ENCODE measurements around the gene SPDL1.
A peak's percentile ranks its signal among the peaks of the same experiment; 100 is the strongest.

Gene SPDL1, protein sequence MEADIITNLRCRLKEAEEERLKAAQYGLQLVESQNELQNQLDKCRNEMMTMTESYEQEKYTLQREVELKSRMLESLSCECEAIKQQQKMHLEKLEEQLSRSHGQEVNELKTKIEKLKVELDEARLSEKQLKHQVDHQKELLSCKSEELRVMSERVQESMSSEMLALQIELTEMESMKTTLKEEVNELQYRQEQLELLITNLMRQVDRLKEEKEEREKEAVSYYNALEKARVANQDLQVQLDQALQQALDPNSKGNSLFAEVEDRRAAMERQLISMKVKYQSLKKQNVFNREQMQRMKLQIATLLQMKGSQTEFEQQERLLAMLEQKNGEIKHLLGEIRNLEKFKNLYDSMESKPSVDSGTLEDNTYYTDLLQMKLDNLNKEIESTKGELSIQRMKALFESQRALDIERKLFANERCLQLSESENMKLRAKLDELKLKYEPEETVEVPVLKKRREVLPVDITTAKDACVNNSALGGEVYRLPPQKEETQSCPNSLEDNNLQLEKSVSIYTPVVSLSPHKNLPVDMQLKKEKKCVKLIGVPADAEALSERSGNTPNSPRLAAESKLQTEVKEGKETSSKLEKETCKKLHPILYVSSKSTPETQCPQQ

DNA sequence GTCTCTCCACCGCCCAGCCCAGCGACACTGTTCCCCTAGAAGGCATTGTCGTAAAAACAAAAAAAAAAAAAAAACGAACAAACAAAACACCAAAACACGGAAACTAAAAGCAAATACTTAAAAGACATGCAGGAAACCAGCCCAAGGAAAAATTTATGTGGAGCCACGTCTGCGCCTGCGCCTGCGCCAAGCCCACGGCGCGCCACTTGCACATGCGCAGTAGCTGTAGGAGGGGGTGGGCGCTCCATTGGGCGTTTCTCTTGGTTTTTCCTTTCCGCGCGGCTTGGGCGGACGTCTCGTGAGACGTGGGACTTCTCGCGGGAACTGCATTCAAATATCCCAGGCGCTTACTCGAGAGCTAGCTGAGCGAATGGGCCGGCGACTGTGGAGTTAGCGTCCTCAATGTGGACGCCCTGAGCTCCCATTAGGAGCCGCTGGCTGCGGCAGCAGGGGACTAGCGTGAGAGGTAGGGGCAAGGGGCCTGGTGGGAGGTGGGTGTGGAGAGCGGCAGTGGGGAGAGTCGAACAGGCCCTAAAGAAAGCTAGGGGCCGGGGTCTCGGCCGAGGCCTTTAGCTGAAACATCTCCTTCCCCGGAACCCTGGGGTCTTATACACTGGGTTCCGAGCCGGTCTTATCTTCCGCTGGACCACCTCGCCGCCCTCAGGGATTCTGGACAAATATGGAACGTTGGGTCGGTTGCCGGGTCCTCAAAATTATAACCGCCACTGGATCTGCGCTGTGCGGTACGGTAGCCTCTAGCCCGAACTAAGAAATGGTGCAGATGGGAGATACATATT is at the start of gene SPDL1:
TSS of gene SPDL1 (plus strand) at position 350 of the 797 bp plus-strand sequence. CDS start 4,644 bp downstream, outside the sequence.
- in situ Hi-C loops (cut with MboI; ENCODE audit: low pct_unique_long_range_greater_than_20kb, low sequenced_read_pairs, unreplicated experiment), result loop anchor here (25.0 kb wide), 1 partner anchor 596 kb away; no protein-coding TSS in a partner anchor
- TF ChIP-seq, protein P1, sequence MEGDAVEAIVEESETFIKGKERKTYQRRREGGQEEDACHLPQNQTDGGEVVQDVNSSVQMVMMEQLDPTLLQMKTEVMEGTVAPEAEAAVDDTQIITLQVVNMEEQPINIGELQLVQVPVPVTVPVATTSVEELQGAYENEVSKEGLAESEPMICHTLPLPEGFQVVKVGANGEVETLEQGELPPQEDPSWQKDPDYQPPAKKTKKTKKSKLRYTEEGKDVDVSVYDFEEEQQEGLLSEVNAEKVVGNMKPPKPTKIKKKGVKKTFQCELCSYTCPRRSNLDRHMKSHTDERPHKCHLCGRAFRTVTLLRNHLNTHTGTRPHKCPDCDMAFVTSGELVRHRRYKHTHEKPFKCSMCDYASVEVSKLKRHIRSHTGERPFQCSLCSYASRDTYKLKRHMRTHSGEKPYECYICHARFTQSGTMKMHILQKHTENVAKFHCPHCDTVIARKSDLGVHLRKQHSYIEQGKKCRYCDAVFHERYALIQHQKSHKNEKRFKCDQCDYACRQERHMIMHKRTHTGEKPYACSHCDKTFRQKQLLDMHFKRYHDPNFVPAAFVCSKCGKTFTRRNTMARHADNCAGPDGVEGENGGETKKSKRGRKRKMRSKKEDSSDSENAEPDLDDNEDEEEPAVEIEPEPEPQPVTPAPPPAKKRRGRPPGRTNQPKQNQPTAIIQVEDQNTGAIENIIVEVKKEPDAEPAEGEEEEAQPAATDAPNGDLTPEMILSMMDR (IDR thresholded peaks at IDR 0.05; ENCODE audit: extremely low read depth, insufficient read depth, missing control alignments), result no peak
- DNase-seq (ENCODE audit: low spot score), result peak; percentile 87

DNA sequence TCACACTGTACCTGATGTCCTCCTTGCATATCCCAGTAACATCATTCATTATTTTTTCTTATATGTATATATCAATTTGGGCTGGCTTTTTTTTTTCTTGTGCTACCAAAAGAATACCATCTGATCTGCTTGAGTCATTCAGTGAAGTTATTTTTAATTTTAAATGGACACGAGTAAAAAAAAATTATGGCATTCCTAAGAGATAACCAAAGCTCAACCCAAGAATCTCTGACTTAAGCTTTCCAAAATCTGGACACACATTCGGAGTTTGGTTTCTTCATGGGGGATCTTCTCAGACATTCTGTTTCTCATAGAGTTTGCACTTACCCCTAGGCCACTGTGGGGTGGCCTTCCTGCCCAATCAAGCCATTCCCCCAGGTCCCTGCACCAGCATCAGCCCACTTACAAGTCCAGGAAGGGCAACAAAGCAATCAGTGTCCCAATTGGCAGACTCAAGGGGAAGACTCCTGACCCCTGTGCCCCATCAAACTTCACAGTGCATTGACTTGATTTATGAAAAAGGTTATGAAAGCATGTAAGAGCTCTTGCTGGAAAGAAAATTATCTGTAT is 49.2 kb upstream of the SPDL1 start:
- TF ChIP-seq, protein P1 (IDR thresholded peaks at IDR 0.05; ENCODE audit: extremely low read depth, insufficient read depth, missing control alignments), result no peak
- no peak for DNase-seq (ENCODE audit: low spot score)
- in situ Hi-C loops (cut with MboI; ENCODE audit: low pct_unique_long_range_greater_than_20kb, low sequenced_read_pairs, unreplicated experiment), result no loop called here

DNA sequence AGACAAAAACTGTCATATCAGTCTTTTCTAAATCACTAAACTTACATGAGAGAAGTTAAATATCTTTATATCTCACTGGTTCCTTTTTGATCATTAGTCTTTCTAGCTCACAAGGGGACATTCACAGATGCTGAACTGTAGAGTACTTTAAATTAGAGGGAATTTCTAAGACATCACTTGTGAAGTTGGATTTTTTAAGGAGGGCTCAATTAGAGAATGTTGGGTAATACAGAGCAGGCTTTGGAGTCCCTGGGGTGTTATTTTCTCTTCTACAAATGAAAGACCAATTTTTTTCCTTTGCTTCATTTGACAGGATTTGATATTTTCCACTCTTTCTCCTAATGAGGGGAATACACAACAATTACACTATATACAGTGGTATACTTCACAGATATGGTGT is 48.6 kb upstream of the SPDL1 start:
- in situ Hi-C loops (cut with MboI; ENCODE audit: low pct_unique_long_range_greater_than_20kb, low sequenced_read_pairs, unreplicated experiment), result no loop called here
- TF ChIP-seq, protein P1 (IDR thresholded peaks at IDR 0.05; ENCODE audit: extremely low read depth, insufficient read depth, missing control alignments), result no peak
- DNase-seq (ENCODE audit: low spot score), result no peak

DNA sequence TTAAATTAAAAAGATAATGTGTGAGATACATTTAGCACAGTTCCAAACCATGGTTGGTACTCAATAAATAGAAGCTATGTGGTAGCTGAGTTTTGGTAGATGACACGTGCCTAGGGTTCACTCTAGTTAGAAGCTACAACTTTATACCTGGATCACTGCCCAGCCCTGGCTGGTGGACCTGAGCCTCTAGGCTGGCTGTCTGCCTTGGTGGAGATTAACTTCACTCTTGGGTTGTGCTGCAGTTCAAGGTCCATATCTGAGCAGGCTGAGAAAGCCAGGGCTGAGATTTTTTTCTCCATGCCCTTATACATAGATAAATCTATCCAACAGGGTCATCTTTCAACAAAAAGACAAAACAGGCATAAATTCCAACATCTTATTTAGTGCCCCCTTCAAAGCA is 44.6 kb upstream of the SPDL1 start:
- no peak for DNase-seq (ENCODE audit: low spot score)
- in situ Hi-C loops (cut with MboI; ENCODE audit: low pct_unique_long_range_greater_than_20kb, low sequenced_read_pairs, unreplicated experiment), result no loop called here
- TF ChIP-seq, protein P1 (IDR thresholded peaks at IDR 0.05; ENCODE audit: extremely low read depth, insufficient read depth, missing control alignments), result no peak

DNA sequence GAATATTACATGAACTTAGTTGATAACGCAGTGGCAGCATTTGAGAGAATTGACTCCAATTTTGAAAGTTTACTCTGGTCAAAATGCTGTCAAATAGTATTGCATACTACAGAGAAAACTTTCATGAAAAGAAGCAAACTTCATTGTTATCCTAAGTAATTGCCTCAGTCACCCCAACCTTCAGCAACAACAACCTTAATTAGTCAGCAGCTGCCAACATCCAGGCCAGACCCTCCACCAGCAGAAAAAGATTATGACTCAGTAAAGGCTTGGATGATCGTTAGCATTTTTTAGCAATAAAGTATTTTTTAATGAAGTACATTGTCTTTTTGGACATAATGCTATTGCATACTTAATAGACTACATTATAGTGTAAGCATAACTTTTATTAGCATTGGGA is 40.8 kb upstream of the SPDL1 start:
- DNase-seq (ENCODE audit: low spot score), result no peak
- in situ Hi-C loops (cut with MboI; ENCODE audit: low pct_unique_long_range_greater_than_20kb, low sequenced_read_pairs, unreplicated experiment), result no loop called here
- TF ChIP-seq, protein P1 (IDR thresholded peaks at IDR 0.05; ENCODE audit: extremely low read depth, insufficient read depth, missing control alignments), result no peak

Data from GM13977 (cell line).